WTC11 (cell line): ENCODE results near the gene SEC23IP. TPM values are rescaled to one million over a fixed set of nuclear protein-coding genes. Genes with fewer than 3 reads are reported as not detected.

ENCODE experiments used
- ATAC-seq: fragments of 200-7000 bp; cut with Tn5 transposase; 2 replicates; pipeline ENCODE4 v1.10.0; 2021; ENCODE audit warnings: mild to moderate bottlenecking, moderate library complexity
- CTCF ChIA-PET: fragments of 300-600 bp; sonication (Branson Sonifier 250); formaldehyde crosslinking; loops from one replicate; lab custom pipeline; 2021; ENCODE audit warnings: antibody characterized with exemption; lab: Charles Lee
- POLR2A ChIA-PET: fragments of 350-600 bp; sonication (Branson Sonifier 250); formaldehyde crosslinking; loops from one replicate; lab custom pipeline; 2021; ENCODE audit warnings: antibody characterized with exemption; lab: Charles Lee
- DNase-seq: peaks from one replicate; pipeline ENCODE4 v3.0.0; 2021; ENCODE audit warnings: low spot score
- H3K27ac Mint-ChIP-seq: 2 replicates; pipeline ENCODE4 v1.8.0; 2021; ENCODE audit warnings: mixed read lengths
- H3K27me3 Mint-ChIP-seq: 2 replicates; pipeline ENCODE4 v1.8.0; 2021; ENCODE audit warnings: low read depth, mild to moderate bottlenecking, moderate library complexity, mixed read lengths
- H3K36me3 Mint-ChIP-seq: 2 replicates; pipeline ENCODE4 v1.8.0; 2021; ENCODE audit warnings: mixed read lengths
- H3K4me1 Mint-ChIP-seq: 2 replicates; pipeline ENCODE4 v1.8.0; 2022; ENCODE audit warnings: mixed read lengths
- H3K4me3 Mint-ChIP-seq: 2 replicates; pipeline ENCODE4 v1.8.0; 2021; ENCODE audit warnings: mild to moderate bottlenecking, moderate library complexity, mixed read lengths
- H3K9me3 Mint-ChIP-seq: 2 replicates; pipeline ENCODE4 v1.8.0; 2021; ENCODE audit warnings: mixed read lengths
- ETV6 ChIP-seq: sonication (generic); formaldehyde crosslinking; IDR thresholded peaks from 2 replicates; pipeline ENCODE4 v1.8.1; 2022; ENCODE audit warnings: mild to moderate bottlenecking, missing genetic modification reagents
- FOXP1 ChIP-seq: sonication (generic); formaldehyde crosslinking; IDR thresholded peaks from 2 replicates; pipeline ENCODE4 v1.8.0; 2022; ENCODE audit warnings: missing genetic modification reagents, mild to moderate bottlenecking, moderate library complexity, borderline replicate concordance
- GABPB1 ChIP-seq: sonication (generic); formaldehyde crosslinking; IDR thresholded peaks from 2 replicates; pipeline ENCODE4 v1.8.1; 2023; ENCODE audit warnings: mild to moderate bottlenecking, missing genetic modification reagents
- GRHL2 ChIP-seq: fragments of 250-450 bp; sonication (Bioruptor Pico); IDR thresholded peaks from 2 replicates; pipeline ENCODE4 v1.8.0; 2022; ENCODE audit warnings: mild to moderate bottlenecking, moderate library complexity; ENCODE audit not compliant: insufficient replicate concordance, severe bottlenecking
- GTF2I ChIP-seq: fragments of 250-450 bp; sonication (Bioruptor Pico); conservative IDR thresholded peaks from 2 replicates; pipeline ENCODE4 v1.4.0; 2021; ENCODE audit warnings: mild to moderate bottlenecking
- KAT7 ChIP-seq: sonication (generic); formaldehyde crosslinking; IDR thresholded peaks from 2 replicates; pipeline ENCODE4 v1.8.1; 2023; ENCODE audit warnings: missing genetic modification reagents, mild to moderate bottlenecking, borderline replicate concordance
- NFATC4 ChIP-seq: fragments of 250-450 bp; sonication (Bioruptor Pico); IDR thresholded peaks from 2 replicates; pipeline ENCODE4 v1.9.0; 2021; ENCODE audit warnings: mild to moderate bottlenecking
- NR2C2 ChIP-seq: sonication (generic); formaldehyde crosslinking; IDR thresholded peaks from 2 replicates; pipeline ENCODE4 v1.8.0; 2022; ENCODE audit warnings: mild to moderate bottlenecking, missing genetic modification reagents
- RELA ChIP-seq: sonication (generic); formaldehyde crosslinking; IDR thresholded peaks from 2 replicates; pipeline ENCODE4 v1.8.1; 2022; ENCODE audit warnings: missing genetic modification reagents, mild to moderate bottlenecking, borderline replicate concordance
- TCF7 ChIP-seq: sonication (generic); formaldehyde crosslinking; IDR thresholded peaks from 2 replicates; pipeline ENCODE4 v1.8.0; 2022; ENCODE audit warnings: mild to moderate bottlenecking, low read depth, missing genetic modification reagents, moderate library complexity
- TEAD4 ChIP-seq: sonication (generic); formaldehyde crosslinking; IDR thresholded peaks from 2 replicates; pipeline ENCODE4 v1.8.0; 2022; ENCODE audit warnings: mild to moderate bottlenecking, missing genetic modification reagents
- TP53 ChIP-seq: sonication (generic); formaldehyde crosslinking; IDR thresholded peaks from 2 replicates; pipeline ENCODE4 v1.8.1; 2023; ENCODE audit warnings: mild to moderate bottlenecking, missing genetic modification reagents
- ZNF263 ChIP-seq: sonication (generic); formaldehyde crosslinking; IDR thresholded peaks from 2 replicates; pipeline ENCODE4 v1.8.1; 2022; ENCODE audit warnings: low read depth, mild to moderate bottlenecking, moderate library complexity, missing genetic modification reagents
- ZNF317 ChIP-seq: sonication (generic); formaldehyde crosslinking; IDR thresholded peaks from 2 replicates; pipeline ENCODE4 v1.8.1; 2023; ENCODE audit warnings: low read depth, mild to moderate bottlenecking, moderate library complexity, missing genetic modification reagents, borderline replicate concordance
- total RNA-seq: library from RNA; stranded (reverse); gene quantifications from 3 replicates; pipeline ENCODE4 v1.2.3, GENCODE V29; 2021
- TF ChIP-seq, protein P1 (sequence below): sonication (generic); formaldehyde crosslinking; IDR thresholded peaks from 2 replicates; pipeline ENCODE4 v1.8.1; 2023; ENCODE audit warnings: mild to moderate bottlenecking, missing genetic modification reagents, moderate library complexity
- TF ChIP-seq, protein P2 (sequence below): sonication (generic); formaldehyde crosslinking; IDR thresholded peaks from 2 replicates; pipeline ENCODE4 v1.8.0; 2022; ENCODE audit warnings: mild to moderate bottlenecking, missing genetic modification reagents
- TF ChIP-seq, protein P3 (sequence below): fragments of 250-450 bp; sonication (Bioruptor Pico); IDR thresholded peaks from 2 replicates; pipeline ENCODE4 v1.9.0; 2021; ENCODE audit warnings: mild to moderate bottlenecking
- TF ChIP-seq, protein P4 (sequence below): sonication (generic); formaldehyde crosslinking; IDR thresholded peaks from 2 replicates; pipeline ENCODE4 v1.8.1; 2022; ENCODE audit warnings: missing genetic modification reagents, borderline replicate concordance
- TF ChIP-seq, protein P5 (sequence below): sonication (generic); formaldehyde crosslinking; IDR thresholded peaks from 2 replicates; pipeline ENCODE4 v1.8.1; 2023; ENCODE audit warnings: mild to moderate bottlenecking, missing genetic modification reagents
- TF ChIP-seq, protein P6 (sequence below): sonication (generic); formaldehyde crosslinking; IDR thresholded peaks from 2 replicates; pipeline ENCODE4 v1.8.1; 2023; ENCODE audit warnings: mild to moderate bottlenecking, missing genetic modification reagents, moderate library complexity

Gene SEC23IP
- total RNA-seq, 1 experiment from 2014 or later = 82.3 TPM

DNA sequence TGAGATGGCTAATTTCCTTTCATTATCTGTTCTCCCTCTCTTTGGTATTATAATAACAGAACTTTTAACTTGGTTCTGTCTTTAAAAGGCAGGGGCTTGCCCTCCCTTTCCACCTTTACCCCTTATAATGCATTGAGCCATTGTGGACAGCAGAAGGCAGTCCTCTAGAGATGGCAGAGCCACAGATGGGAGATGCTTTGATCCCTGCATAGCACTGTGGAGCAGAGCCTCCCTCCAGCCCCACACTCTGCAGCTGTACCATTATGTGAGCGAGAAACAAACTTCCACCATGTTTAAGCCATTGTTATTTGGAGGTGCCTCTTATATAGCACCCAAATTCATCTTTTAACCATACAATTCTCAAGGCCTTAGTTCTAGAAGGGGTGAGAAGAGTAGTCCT, 78.4 kb downstream of the SEC23IP start:
- H3K36me3 Mint-ChIP-seq = peaks cover 9% of the 10 kb centered on the region
- TF ChIP-seq, protein P1, sequence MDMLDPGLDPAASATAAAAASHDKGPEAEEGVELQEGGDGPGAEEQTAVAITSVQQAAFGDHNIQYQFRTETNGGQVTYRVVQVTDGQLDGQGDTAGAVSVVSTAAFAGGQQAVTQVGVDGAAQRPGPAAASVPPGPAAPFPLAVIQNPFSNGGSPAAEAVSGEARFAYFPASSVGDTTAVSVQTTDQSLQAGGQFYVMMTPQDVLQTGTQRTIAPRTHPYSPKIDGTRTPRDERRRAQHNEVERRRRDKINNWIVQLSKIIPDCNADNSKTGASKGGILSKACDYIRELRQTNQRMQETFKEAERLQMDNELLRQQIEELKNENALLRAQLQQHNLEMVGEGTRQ (CRISPR knock-in tag) = no peak
- TF ChIP-seq, protein P2, sequence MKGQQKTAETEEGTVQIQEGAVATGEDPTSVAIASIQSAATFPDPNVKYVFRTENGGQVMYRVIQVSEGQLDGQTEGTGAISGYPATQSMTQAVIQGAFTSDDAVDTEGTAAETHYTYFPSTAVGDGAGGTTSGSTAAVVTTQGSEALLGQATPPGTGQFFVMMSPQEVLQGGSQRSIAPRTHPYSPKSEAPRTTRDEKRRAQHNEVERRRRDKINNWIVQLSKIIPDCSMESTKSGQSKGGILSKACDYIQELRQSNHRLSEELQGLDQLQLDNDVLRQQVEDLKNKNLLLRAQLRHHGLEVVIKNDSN (CRISPR knock-in tag) = no peak
- TF ChIP-seq, protein P3, sequence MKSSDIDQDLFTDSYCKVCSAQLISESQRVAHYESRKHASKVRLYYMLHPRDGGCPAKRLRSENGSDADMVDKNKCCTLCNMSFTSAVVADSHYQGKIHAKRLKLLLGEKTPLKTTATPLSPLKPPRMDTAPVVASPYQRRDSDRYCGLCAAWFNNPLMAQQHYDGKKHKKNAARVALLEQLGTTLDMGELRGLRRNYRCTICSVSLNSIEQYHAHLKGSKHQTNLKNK (CRISPR knock-in tag) = no peak
- TF ChIP-seq GTF2I (CRISPR knock-in tag) = no peak
- TF ChIP-seq NFATC4 (CRISPR knock-in tag) = no peak
- TF ChIP-seq, protein P4, sequence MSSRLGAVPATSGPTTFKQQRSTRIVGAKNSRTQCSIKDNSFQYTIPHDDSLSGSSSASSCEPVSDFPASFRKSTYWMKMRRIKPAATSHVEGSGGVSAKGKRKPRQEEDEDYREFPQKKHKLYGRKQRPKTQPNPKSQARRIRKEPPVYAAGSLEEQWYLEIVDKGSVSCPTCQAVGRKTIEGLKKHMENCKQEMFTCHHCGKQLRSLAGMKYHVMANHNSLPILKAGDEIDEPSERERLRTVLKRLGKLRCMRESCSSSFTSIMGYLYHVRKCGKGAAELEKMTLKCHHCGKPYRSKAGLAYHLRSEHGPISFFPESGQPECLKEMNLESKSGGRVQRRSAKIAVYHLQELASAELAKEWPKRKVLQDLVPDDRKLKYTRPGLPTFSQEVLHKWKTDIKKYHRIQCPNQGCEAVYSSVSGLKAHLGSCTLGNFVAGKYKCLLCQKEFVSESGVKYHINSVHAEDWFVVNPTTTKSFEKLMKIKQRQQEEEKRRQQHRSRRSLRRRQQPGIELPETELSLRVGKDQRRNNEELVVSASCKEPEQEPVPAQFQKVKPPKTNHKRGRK (CRISPR knock-in tag) = no peak
- TF ChIP-seq GRHL2 (CRISPR knock-in tag) = no peak
- no peak for DNase-seq
- ChIA-PET POLR2A (no interaction called here), CTCF (no interaction called here)
- no peaks in the 10 kb centered on the region for H3K4me1 Mint-ChIP-seq
- no peak for ATAC-seq
- peaks cover 3% of the 10 kb centered on the region; the same call in 1 of the 2 replicates for H3K27me3 Mint-ChIP-seq
- peaks cover 25% of the 10 kb centered on the region for H3K9me3 Mint-ChIP-seq
- no peak overlapping the region for H3K4me3 Mint-ChIP-seq
- H3K27ac Mint-ChIP-seq = no peak overlapping the region

DNA sequence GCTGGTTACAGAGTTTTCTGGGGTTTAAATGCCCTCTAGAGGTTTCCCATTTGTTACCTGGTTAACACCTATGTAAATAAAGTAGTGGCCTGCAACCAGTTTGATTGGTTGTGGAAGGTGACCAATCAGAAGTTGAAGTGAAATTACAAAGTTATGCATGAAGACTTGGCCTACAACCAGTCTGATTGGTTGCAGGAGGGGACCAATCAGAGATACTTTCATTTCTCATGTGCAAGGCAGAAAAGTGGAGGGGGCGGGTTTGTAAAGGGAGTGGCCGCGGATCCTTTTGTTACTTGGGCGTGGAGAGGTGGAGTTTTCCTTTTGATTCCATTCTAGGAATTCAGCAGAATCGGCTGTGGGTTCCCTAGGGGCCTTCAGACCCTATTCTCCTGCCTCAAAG, 80.8 kb downstream of the SEC23IP start:
- Mint-ChIP-seq H3K9me3 (peaks cover 4% of the 10 kb centered on the region), H3K36me3 (no peaks in the 10 kb centered on the region), H3K27ac (no peak overlapping the region), H3K4me1 (no peaks in the 10 kb centered on the region), H3K27me3 (no peaks in the 10 kb centered on the region; the same call in 1 of the 2 replicates), H3K4me3 (no peak overlapping the region)
- ChIA-PET POLR2A (no interaction called here), CTCF (no interaction called here)
- TF ChIP-seq, protein P5, sequence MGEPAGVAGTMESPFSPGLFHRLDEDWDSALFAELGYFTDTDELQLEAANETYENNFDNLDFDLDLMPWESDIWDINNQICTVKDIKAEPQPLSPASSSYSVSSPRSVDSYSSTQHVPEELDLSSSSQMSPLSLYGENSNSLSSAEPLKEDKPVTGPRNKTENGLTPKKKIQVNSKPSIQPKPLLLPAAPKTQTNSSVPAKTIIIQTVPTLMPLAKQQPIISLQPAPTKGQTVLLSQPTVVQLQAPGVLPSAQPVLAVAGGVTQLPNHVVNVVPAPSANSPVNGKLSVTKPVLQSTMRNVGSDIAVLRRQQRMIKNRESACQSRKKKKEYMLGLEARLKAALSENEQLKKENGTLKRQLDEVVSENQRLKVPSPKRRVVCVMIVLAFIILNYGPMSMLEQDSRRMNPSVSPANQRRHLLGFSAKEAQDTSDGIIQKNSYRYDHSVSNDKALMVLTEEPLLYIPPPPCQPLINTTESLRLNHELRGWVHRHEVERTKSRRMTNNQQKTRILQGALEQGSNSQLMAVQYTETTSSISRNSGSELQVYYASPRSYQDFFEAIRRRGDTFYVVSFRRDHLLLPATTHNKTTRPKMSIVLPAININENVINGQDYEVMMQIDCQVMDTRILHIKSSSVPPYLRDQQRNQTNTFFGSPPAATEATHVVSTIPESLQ (CRISPR knock-in tag) = no peak
- no peak for TF ChIP-seq FOXP1 (CRISPR knock-in tag)
- TF ChIP-seq ZNF263 (CRISPR knock-in tag) = no peak
- TF ChIP-seq RELA (CRISPR knock-in tag) = no peak
- no peak for TF ChIP-seq TP53
- no peak for TF ChIP-seq TCF7 (CRISPR knock-in tag)
- no peak for TF ChIP-seq TEAD4 (CRISPR knock-in tag)
- TF ChIP-seq NR2C2 = no peak
- no peak for TF ChIP-seq KAT7 (CRISPR knock-in tag)
- TF ChIP-seq, protein P1 (CRISPR knock-in tag) = no peak
- ATAC-seq (peak; percentile 39; the same call in 1 of the 2 replicates), DNase-seq (no peak)

DNA sequence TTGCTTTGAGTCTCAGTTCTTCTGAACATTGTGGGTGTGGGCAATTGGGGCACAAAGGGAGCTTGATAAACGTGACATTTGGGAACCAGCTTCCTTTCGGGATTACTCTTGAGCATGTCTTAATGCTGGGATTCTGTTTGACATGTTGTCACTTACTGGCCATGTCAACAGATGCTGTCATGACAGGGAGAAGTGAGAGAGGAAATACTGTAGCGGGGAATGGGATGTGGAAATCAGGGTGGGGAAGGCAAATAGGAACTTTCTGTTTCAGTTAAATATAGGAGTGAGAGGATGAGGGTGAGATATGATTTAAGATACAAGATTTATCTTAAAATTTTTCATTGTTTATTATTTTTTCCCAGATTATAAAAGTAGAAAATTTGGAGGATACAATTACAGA, 83.9 kb downstream of the SEC23IP start:
- TF ChIP-seq ZNF317 (CRISPR knock-in tag) (no peak), GABPB1 (CRISPR knock-in tag) (no peak), ETV6 (CRISPR knock-in tag) (no peak)
- TF ChIP-seq, protein P6, sequence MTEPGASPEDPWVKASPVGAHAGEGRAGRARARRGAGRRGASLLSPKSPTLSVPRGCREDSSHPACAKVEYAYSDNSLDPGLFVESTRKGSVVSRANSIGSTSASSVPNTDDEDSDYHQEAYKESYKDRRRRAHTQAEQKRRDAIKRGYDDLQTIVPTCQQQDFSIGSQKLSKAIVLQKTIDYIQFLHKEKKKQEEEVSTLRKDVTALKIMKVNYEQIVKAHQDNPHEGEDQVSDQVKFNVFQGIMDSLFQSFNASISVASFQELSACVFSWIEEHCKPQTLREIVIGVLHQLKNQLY = no peak
- Mint-ChIP-seq H3K4me1 (no peaks in the 10 kb centered on the region), H3K27ac (no peak overlapping the region), H3K9me3 (no peaks in the 10 kb centered on the region), H3K4me3 (no peak overlapping the region), H3K36me3 (no peaks in the 10 kb centered on the region), H3K27me3 (no peaks in the 10 kb centered on the region; the same call in 1 of the 2 replicates)
- ChIA-PET CTCF (no interaction called here), POLR2A (no interaction called here)
- no peak for DNase-seq
- ATAC-seq = no peak
